Colon (tissue), 2 donors: ENCODE measurements around the gene TMEM108.

ENCODE experiments used
- FAIRE-seq: peaks from 2 replicates; lab custom pipeline; 2012; peaks lifted over from hg19 to GRCh38; lab: Jason Lieb, UNC
- donor health status: control.
- donor health status: control.

Gene TMEM108

DNA sequence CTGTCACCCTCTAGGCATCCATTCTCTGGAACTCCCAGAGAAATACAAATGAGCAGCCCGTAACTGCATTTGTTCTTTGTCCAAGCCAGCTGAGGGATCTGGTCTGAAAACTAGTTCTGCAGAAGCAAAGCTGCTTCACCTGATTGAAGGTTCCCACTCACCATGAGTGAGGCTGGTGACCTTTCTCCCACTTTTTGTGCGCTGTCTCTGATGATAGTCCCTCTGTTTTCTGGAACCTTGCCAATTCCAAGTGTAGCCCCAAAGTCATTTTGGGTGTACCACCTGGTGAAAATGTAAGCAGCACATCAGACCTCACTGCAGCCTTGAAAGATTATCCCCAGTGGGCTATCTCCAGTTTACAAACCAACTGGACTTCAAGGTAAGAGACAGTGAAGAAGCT is 322.3 kb downstream of the TMEM108 start:
- no peak for FAIRE-seq

DNA sequence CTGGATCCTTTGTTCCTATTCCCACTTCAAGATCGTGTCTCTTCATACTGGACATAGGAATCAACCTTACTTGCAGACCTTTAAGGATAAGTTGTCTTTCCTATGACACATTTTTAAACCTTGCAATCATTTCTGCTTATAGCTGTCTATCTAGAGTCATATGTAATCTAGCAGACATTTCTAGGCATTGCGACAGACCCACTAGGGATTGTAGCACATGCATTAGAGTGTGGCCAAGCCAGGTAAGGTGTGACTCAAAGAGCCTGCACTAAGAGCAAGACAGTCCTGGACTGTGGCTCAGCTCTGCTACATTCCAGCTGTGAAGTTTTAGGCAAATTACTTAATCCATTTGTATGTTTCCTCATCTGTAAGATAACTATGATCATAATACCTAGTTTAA is 322.8 kb downstream of the TMEM108 start:
- no peak for FAIRE-seq

DNA sequence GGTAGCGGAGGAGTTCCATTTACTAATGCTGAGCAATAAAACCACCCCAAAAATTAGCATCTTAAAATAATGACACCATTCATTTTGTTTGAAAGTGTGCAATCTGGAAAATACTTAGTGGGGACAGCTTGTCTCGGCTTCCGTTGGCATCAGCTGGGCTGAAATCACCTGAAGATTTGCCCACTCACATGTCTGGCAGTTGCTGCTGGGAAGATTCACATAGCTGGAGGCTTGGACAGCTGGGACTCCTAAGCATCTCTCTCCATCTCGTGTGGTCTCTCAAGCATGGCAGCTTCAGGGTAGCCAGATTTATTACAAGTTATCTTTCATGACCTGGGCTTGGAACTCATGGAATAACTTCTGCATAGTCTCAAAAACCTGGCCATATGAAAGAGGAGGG is 323.2 kb downstream of the TMEM108 start:
- no peak for FAIRE-seq

DNA sequence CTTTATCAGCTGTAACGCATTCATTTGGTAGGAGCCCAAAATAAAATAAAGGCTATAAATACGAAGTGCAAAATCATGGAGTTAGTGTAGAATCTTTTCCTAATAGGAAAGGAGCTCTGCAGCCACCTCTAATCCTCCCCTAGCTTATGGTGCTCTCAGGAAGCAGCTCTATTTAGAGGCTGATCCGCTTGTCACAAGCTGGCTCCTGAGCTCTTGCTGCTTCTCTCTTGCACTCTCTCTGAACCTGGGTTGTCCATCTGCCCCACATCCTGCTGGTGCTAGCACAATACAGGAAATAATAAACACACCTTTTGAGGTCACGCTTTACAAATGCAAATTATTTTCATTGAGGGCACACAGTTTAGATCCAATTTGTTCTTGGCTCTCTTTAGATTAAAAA is 324.3 kb downstream of the TMEM108 start:
- no peak for FAIRE-seq

DNA sequence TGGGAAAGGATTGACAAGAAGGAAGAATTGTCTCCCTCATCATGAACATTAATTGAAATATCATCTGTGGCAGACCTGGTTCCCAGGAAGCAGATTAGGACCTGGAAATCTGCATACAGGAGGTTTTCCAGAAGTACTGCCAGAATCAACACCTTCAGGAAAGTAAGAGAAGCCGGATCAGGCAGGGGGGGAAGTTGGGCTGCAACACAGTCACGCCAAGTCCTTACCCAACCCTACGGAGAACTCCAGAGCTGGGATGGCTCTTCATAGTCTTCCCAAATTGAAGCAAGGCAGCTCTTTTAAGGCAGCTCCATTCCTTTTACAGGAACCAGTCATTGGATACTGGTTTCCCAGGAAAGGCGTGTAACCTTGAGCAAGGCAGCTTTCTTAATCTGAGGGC is 326.5 kb downstream of the TMEM108 start:
- no peak for FAIRE-seq

DNA sequence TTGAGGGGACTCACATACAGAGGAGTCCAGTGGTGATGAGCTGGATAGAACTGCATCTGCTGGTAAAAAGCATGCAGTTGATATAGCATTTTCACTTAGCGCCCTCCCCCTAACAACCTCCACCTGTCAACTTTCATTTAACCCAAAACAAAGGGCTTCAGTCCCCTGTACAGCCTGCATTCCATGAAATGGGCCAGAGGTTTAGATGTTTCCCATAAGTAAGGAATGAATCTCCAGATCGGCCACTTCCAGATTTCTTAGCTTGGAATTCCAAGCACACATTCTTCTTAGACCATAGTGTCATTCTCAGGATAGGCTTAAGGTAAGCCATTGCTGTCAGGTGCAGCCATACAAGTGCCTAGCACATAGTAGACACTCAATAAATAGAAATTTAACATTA is 328.7 kb downstream of the TMEM108 start:
- FAIRE-seq: no peak

DNA sequence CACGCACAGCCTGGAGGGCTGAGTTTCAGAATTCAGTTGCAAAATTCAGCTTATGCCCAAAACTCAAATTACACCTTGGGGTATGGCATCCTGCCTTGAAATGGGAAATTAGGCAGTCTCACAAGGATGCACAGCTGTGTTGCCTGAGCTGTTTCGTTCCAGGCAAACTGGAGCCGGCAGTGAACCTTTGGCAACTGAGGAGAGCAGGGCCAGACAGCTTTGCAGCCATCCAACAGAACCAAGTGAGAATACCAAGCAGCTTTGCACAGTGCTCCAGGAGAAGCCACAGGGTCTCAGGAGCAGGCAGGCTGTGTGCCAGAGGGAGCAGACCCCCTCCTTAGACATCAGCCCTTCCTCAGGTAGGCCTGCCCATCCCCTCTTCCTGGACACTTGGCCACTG is 329.2 kb downstream of the TMEM108 start:
- no peak for FAIRE-seq

DNA sequence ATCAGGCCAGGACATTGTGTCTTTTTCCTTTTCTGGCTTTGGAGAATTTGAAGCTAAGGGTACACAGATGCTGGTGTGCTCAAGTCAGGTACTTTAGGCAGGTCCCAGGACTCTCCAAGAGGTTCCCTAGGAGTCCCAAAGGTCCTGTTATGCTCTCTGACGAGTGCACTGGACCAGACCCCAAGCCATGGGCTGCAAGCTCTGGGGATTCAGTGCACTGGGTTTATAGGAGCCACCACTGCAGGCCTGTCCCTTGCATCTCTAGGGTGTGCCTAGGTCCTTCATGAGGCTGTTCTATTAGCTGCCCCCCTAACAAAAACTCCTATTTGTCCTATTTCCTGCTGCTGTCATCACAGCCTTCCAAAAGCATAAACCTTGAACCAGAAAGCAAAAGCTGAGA is 329.8 kb downstream of the TMEM108 start:
- FAIRE-seq: no peak

DNA sequence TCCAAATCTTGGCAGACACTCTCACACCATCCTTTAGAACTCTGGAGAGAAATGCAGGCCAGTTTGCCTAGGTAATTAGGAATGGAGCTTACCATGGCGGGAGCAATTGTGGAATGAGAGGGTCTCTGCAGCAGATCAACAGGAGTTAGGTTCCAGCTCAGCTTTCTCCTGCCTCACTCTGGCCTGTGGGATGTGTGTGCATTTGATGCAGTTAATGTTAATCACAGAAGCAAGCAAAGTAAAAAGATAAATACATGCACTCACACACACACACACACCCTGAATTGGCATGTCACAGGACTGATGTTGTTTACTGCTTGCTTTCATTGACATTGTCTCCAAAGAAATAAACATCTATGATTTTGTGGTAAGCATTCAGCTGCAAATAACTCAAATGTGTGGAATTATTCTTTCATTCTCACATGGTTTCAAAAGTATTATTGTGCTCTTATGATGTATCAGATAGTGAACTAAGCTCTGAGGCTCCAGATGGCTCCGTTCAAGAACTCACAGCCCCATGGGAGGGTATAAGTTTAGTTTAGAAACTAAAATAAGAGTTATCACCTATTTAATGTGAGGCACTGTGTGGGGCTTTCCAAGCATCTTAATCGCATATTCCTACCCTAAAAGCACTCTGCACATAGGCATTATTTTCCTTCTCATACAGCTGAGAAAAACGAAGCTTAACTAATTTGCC is 330.3 kb downstream of the TMEM108 start:
- no peak for FAIRE-seq

DNA sequence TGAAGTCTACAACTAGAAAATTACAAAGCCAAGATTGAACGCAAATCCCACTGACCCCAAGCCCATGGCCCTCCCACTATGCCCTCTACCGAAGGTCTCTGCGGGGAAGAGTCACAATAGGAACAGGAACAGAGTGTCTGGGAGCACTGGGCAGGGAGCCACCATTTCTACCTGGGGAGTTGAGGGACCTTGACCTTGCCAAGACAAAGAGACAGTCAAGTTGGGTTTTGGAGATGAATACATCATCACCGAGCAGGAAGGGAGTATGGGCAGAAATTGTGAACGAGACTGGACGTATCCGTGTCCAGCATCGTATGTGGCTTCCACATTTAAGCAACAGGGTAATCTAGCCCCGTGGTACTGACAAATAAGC is 330.9 kb downstream of the TMEM108 start:
- no peak for FAIRE-seq

DNA sequence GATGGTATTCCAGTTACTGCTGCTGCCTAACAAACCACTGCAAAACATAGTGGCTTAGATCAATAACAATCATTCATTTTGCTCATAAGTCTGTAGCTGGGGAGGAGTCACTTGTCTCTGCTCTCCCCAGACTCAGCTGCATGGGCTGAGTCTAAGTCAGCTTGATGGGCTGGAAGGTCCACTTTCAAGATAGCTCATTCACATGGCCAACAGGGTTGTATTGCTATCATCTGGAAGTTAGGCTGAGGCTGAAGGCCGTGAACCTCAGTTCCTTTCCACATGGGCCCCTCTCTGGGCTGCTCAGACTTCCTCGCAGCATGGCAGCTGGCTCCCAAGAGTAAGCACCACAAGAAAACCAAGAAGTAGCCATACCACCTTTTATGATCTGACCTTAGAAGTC is 333.0 kb downstream of the TMEM108 start:
- FAIRE-seq: no peak

DNA sequence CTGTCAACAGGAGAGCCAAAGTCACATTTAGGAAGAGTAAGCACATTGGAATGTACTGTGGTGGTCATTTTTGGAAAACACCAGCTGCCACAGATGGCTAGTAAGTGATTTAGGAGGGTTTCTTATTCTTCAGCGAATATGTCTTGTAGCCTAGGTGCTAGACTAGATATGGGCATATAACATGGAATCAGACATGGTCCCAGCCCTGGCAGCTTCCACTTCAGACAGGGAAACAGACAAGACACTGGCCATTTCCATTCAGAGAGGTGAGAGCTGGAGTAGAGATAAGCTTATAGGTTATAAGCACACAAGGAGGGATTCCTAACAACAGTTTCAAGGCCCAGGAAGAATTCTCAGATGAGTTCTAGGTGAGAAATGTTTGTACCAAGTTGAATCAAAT is 333.5 kb downstream of the TMEM108 start:
- no peak for FAIRE-seq

DNA sequence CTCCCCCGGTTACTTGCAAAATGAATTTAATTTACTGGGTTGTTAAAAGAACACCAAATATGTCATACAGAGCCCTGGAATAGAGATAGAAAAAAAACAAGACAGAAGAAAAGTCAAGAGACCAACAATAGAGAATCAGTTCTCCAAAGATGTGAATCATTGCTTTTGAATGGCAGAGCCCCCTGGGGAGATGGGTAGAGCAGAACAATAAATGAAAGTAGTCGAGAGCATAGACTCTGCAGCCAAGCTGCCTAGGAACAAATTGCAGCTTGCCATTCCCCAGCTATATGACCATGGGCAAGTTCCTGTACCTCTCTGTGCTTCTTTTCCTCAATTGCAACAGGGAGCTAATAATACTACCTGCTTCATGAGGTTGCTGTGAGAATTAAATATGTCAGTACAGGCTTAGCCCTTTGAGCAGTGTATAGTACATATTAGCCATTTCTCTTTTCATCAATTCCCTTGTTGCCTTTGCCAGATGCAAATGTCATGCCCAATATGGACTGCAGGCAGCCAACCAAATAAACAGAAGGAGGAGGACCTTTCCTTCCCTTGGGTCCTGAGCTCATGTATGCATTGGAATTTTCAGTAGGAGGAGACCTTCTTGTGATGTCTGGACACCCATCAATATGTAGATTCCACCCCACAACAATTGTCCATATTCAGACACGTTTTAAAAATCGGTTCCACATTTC is 336.7 kb downstream of the TMEM108 start:
- FAIRE-seq: no peak

DNA sequence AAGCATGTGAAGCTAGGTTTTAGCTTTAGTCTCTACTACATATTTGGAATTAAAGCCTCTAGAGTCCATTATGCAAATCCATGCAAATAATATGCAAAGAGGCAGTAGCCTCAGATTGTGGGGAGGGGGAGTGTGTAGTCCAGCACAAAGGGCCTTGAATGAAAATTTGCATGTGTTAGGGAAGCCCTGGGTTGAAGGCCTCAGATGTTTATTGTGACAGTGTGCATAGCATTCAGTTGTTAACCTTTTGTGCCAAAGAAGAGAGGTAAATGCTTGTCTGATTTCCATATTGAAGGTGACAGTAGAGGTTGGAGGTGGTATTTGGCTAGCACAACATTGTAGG is 337.2 kb downstream of the TMEM108 start:
- no peak for FAIRE-seq

DNA sequence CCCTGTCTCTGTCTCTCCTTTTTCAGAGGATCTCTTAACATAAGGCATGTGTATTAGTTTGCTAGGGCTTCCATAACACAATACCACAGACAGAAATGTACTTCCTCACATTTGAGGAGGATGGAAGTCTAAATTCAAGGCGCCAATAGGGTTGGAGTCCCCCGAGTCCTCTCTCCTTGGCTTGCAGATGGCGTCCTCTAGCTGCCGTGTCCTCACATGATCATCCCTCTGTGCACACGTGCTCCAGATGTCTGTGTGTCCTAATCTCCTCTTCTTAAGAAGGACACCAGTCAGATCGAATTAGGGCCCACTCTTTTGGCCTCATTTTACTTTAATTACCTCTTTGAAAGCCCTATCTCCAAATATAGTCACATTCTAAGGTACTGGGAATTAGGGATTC is 338.6 kb downstream of the TMEM108 start:
- FAIRE-seq: no peak

DNA sequence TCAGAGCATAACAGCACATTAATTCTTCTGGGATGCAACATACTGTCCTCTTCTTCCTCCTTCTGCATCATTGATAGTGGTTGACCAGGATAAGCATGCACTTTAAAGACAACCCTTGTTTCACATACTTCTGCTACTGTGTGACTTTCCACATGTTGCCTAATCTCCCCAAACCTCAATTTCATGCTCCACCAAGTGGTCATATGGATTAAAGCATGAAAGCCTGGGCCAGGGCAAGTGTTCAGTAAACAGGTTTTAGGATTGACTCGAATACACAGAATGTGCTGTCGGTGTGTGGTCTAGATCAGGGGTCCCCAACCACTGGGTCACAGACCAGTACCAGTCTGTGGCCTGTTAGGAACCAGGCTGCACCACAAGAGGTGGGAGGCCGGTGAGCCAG is 339.2 kb downstream of the TMEM108 start:
- no peak for FAIRE-seq

DNA sequence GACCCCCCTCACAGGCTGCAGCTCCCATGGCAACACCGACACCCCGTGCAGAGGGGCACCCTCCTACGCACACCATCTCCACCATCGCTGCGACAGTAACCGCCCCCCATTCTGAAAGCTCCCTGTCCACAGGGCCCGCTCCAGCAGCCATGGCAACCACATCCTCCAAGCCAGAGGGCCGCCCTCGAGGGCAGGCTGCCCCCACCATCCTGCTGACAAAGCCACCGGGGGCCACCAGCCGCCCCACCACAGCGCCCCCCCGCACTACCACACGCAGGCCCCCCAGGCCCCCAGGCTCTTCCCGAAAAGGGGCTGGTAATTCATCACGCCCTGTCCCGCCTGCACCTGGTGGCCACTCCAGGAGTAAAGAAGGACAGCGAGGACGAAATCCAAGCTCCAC is 341.7 kb downstream of the TMEM108 start:
- no peak for FAIRE-seq

DNA sequence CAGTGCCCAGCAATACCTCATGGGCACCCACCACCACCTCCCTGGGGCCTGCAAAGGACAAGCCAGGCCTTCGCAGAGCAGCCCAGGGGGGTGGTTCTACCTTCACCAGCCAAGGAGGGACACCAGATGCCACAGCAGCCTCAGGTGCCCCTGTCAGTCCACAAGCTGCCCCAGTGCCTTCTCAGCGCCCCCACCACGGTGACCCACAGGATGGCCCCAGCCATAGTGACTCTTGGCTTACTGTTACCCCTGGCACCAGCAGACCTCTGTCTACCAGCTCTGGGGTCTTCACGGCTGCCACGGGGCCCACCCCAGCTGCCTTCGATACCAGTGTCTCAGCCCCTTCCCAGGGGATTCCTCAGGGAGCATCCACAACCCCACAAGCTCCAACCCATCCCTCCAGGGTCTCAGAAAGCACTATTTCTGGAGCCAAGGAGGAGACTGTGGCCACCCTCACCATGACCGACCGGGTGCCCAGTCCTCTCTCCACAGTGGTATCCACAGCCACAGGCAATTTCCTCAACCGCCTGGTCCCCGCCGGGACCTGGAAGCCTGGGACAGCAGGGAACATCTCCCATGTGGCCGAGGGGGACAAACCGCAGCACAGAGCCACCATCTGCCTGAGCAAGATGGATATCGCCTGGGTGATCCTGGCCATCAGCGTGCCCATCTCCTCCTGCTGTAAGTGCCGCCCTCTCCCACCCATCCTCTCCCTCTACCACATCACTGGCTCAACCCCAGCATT is 342.5 kb downstream of the TMEM108 start:
- FAIRE-seq: no peak

DNA sequence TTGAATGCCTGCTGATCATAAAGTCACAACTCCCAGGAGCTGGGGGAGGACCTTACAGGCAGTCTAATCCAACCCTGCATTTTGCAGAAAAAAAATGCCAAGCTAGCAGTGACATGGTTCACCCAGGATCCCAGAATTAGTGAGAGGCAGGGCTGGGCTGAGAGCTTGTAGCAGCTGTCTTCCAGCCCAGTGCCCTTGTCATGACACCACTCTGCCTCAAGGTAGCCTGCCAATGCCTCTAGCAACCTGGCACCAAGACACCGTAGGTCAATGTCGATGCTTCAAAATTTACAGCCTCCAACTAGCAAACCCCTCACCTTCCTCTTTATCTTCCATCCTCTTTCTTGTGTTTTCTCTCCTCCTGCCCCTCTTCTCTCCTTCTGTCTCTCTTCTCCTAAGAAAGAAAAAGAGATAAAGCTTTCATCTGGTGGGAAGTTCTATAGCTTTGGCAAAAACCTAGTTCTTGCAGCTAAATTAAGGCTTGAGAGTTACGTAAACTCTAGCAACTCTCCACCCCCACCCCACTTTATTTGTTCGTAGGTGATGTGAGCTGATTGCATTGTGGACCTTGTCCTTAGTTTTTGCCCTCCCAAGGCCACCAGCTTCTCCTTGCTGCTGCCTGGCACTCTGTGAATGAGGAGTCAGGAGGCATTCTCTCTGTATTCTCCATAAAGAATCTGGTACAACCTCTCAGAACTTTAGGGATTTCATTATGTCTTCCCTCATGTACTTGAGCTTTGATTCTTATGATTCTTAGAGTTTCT is 343.3 kb downstream of the TMEM108 start:
- FAIRE-seq: no peak

DNA sequence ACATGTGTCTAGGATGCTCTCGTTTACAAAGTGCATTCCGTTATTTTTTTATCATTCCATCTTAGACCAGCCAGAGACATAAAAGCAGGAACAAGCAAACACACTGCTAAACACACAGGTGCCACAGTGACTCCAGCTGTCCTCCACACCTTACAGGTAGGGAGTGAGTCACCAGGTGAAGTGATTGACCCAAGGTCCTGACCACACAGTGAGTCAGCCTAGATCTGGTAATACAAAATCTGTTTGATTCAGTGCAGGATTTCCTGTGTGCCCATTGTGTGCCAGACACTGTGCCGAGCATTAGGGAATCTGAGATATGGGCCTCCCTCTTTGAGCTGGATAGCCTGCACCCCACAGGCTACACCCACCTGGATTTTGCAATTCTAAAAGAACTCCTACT is 345.0 kb downstream of the TMEM108 start:
- FAIRE-seq: no peak

DNA sequence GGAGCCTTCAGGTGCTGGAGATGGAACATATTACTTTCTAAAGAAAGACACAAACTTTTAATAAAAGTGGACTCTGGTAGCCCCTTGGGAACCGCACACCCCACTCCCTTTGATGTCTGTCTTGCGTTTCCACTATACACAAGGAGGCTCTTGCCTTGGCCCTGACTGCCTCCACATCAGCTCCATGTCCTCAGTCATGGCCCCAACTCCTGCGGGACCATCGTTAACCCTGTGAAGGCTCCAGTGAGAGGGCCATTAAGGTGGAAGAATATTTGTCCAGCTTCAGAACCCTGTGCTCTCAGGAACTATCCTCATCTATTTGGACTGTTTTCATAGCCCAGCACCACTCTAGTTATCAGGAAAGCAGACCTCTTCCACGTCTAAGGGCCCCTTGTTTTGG is 345.6 kb downstream of the TMEM108 start:
- FAIRE-seq: no peak

DNA sequence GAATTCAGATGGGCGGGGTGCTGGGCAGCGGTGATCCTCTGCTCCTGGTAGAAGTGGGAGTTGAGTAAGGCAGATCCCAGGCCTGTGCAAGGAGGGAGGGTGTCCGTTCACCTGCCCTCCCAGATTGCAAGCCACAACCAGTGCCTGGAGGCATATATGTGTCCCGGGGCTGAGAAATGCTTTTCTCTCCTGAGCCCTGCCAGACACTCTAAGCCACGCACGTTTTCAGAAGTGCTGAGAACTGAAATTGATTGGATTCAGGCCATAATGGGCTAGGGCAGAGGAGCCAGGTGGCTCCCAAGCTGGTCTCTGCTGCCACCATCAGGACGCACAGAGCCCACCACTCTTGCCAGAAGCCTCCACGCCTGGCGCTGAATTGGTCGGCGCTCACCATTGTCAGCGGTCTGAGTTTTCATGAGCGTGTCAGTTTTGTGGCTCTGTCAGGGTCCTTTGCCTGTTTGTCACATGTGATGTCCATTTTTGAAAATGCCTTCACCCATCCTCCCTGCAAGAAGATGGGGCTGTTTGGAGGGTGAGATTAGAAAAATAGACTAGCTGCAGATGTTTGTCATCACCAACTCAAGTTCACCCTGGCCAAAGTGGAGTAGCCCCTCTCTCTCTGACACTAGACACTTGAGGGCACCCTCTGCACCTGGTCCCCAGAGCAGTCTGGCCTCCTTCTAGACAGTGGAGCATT is 346.3 kb downstream of the TMEM108 start:
- no peak for FAIRE-seq
